ENCODE data around the gene ST6GALNAC2.
A peak's percentile ranks its signal among the peaks of the same experiment; 100 is the strongest.
"Not testable (repeated sequence)": the region's sequence is repeated elsewhere in the genome, so short reads cannot be mapped to it uniquely, and the experiment has no call there.

Gene ST6GALNAC2

DNA sequence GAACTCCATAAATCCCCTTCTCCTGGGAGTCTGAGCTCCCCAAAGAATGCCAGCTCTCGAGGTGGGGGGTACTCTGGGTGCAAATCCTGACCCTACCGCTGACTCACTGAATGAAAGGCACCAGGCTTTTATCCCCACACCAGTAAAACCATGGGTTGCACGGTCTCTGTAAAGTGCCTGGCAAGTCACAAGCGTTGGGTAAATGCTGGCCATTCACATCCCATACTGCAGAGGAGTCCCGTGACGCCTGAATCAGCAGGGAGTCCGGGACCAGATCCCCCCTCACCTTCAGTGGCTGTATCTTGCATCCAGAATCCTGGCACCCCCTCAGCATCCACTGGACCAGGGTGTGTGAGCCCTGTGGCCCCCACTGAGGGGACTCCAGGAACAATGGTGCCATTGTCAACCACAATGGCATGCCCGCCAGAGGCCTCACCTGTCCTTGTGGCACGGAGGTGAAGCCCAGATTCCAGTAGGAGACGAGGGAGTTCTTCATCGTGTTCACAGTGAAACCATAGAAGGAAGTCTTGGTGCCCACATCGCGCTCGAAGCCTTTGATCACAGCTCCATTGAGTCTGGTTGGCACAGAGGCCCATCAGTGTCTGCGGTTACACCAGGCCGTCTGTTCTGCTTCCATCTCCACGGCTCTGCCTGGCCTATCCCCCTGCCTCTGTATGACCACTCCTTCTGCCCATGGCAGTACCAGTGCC, 13.3 kb downstream of the ST6GALNAC2 start:
- peaks cover 12 to 15% of the 10 kb centered on the region in 2 donors for H3K4me1 Mint-ChIP-seq (ENCODE audit: low read depth in 2 of 2)
- H3K4me3 Mint-ChIP-seq, result no peak overlapping the region
- peaks cover 23% of the 10 kb centered on the region for H3K36me3 Mint-ChIP-seq (ENCODE audit: insufficient read depth)
- ATAC-seq (replicated peaks) (no peak), DNase-seq (no peak)
- no peaks in the 10 kb centered on the region for H3K9me3 Mint-ChIP-seq
- H3K27ac Mint-ChIP-seq, result no peak overlapping the region
- H3K27me3 Mint-ChIP-seq, result no peaks in the 10 kb centered on the region

DNA sequence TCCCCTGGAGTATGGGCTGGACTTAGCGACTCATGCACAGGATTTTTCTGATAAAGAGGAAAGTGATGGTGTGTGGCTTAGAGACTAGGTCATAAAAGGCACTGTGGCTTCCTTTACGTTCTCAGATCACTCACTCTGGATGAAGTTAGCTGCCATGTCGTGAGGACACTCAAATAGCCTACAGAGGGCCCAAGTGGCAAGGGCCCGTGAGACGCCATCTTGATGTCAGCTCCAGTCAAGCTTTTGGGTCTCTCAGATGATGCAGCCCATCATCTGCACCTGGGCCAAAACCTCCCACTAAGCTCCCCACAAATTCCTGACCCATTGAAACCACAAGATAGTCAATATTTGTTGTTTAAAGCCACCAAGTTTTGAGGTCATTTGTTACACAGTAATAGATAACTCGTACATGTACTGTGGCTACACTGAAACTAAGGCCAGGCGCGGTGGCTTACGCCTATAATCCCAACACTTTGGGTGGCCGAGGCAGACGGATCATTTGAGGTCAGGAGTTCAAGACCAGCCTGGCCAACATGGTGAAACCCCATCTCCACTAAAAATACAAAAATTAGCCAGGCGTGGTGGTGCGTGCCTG, 14.7 kb downstream of the ST6GALNAC2 start:
- H3K9me3 Mint-ChIP-seq, result no peaks in the 10 kb centered on the region
- no peak overlapping the region for H3K4me3 Mint-ChIP-seq
- H3K36me3 Mint-ChIP-seq (ENCODE audit: insufficient read depth), result peaks cover 34% of the 10 kb centered on the region
- no peaks in the 10 kb centered on the region for H3K27me3 Mint-ChIP-seq
- peaks cover 25 to 28% of the 10 kb centered on the region in 2 donors for H3K4me1 Mint-ChIP-seq (ENCODE audit: low read depth in 2 of 2)
- DNase-seq (no peak), ATAC-seq (replicated peaks) (no peak)
- H3K27ac Mint-ChIP-seq, result peak overlapping the region in 1 of 2 donors; percentile 32

DNA sequence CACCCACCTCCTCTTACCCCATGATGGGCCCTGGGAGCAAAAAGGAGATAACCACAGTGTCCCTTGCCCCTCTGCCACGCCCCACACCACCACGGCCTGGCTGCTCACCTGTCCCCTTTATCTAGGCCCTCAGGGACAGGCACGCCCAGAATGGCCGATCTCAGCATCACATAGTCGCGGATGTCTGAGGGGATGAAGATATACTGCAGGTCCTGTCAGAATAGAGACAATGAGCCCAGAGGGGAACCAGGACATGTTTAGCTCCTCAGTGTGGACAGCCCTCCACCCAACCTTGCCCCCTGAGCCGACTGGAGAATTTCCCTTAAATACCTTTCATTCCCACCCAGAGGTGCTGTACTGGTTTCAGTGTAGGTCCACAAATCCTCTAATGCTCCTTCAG, 15.2 kb downstream of the ST6GALNAC2 start:
- no peak for ATAC-seq (replicated peaks)
- no peak for DNase-seq
- H3K4me3 Mint-ChIP-seq, result no peak overlapping the region
- H3K4me1 Mint-ChIP-seq (ENCODE audit: low read depth in 2 of 2), result peaks cover 30 to 32% of the 10 kb centered on the region in 2 donors
- H3K27ac Mint-ChIP-seq, result peak overlapping the region in 1 of 2 donors; percentile 32
- peaks cover 40% of the 10 kb centered on the region for H3K36me3 Mint-ChIP-seq (ENCODE audit: insufficient read depth)
- no peaks in the 10 kb centered on the region for H3K9me3 Mint-ChIP-seq
- no peaks in the 10 kb centered on the region for H3K27me3 Mint-ChIP-seq

DNA sequence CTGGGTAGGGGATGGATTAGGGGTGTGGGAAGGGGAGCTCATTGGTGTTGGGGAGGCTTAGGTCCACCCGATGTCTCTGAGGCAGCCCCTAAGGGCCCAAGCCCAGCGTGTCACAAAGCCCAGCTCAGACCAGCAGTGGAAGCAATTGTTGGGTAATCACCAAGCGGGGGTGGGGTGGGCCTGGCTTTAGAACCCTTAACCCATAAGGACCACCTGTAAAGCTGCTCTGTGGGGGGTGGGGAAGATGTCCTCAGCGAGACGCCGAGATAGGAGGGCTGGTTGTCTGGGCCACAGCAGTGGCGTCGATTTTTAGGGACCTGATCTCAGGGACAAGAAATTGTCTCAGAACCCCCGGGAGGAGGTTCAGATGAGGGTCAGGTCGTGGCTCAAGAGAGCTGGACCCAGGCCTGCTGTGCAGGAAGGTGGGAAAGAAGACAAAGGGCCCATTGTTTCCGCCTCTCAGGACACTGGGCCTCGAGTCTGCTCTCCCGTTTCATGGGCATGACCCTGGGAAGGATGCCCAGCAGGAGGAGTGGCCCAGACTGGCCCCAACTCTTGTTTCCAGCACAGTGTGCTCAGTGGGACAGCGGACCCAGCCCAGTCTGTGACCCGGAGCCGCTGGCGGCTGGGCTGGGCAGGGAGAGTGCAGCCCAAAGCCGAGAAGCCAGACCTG, 15.9 kb downstream of the ST6GALNAC2 start:
- Mint-ChIP-seq H3K4me3 (no peak overlapping the region), H3K27me3 (no peaks in the 10 kb centered on the region), H3K9me3 (no peaks in the 10 kb centered on the region), H3K36me3 (ENCODE audit: insufficient read depth) (peaks cover 41% of the 10 kb centered on the region), H3K27ac (no peak overlapping the region), H3K4me1 (ENCODE audit: low read depth in 2 of 2) (peaks cover 32% of the 10 kb centered on the region in 2 donors)
- no peak for DNase-seq
- ATAC-seq (replicated peaks), result no peak

DNA sequence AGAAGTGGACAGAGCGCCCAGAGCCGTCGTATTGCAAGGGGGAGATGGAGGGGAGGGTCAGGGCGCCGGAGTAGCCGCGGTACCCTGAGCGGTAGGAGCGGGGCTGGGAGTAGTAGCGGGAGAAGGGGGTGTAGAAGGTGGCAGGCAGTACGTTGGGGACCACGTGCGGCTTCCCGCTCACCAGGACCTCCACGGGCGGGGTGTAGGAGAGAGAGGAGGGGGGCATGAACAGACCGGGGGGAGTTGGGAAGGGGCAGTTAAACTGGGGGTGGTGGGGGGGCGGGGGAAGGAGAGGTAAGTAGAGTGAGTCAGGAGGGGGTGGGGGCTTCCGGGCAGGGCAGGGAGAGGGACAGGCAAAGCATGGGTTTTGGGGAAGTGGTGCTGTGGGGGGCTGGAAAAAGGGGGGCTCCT, 16.8 kb downstream of the ST6GALNAC2 start:
- no peaks in the 10 kb centered on the region for H3K27me3 Mint-ChIP-seq
- no peaks in the 10 kb centered on the region for H3K9me3 Mint-ChIP-seq
- peak overlapping the region in 1 of 2 donors; percentile 4 for H3K4me3 Mint-ChIP-seq
- DNase-seq, result no peak
- H3K27ac Mint-ChIP-seq, result peak overlapping the region; percentile 81 to 91
- H3K36me3 Mint-ChIP-seq (ENCODE audit: insufficient read depth), result peaks cover 44% of the 10 kb centered on the region
- H3K4me1 Mint-ChIP-seq (ENCODE audit: low read depth in 2 of 2), result peaks cover 32% of the 10 kb centered on the region in 2 donors
- no peak for ATAC-seq (replicated peaks)

DNA sequence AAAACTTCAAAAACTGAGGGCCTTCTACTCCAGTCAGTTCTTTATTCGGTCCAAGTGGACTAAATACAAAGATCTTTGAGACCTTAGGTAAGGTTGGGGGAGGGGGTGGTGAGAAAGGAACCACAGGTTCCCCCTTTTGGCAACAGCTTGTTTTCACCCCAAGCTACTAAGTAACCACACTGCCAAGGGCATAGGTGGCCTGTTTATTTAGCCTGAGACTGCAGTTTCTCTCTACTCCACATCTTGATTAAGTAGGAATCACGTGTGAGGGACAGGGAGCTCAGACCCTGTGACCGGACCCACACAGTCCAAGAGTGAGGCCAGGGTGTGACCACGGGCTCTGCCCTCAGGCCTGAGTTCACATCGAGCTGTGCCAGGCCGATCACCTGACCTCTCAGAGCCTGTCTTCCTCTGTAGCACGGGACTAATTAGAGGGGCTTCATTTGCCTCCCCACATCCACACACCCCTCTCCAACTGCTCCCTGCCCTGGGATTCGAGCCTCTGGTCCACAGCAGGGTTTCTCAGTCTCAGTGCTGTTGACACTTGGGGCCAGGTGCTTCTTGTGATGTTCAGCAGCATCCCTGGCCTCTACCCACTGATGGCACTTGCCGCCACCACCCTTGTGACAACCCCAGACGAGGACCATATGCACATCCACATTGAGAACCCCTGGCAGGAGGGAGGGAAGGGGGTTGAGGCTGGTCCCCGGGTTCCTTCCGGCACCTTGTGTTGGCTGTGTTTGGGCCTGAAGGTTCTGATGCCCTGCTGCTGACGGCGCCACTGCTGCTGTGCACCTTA, 17.8 kb downstream of the ST6GALNAC2 start:
- DNase-seq (no peak), ATAC-seq (replicated peaks) (peak; percentile 65)
- Mint-ChIP-seq H3K9me3 (no peaks in the 10 kb centered on the region), H3K4me3 (no peak overlapping the region), H3K36me3 (ENCODE audit: insufficient read depth) (peaks cover 45% of the 10 kb centered on the region), H3K27ac (peak overlapping the region; percentile 81 to 91), H3K4me1 (ENCODE audit: low read depth in 2 of 2) (peaks cover 35 to 39% of the 10 kb centered on the region in 2 donors), H3K27me3 (no peaks in the 10 kb centered on the region)

DNA sequence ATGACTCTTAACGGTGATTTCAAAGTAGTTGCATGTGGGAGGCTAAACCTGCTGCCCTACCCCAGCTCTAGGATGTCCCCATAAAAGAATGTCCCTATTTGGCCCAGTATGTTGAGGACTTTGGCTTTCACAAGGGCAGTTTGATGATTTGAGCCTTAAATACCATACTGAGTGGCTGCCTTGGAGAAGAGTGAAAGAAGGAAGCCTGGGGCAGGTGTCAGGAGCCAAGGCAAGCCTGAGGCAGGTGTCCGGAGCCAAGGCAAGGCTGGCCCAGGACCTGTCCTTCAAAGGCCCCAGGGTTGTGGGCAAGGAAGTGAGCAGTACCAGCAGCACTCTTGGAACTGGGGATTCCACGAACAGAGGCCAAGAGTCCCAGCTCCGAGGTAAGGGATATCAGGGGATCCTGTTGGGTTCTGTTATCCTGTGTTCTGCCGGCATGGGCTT, 18.6 kb downstream of the ST6GALNAC2 start:
- Mint-ChIP-seq H3K27me3 (no peaks in the 10 kb centered on the region), H3K9me3 (no peaks in the 10 kb centered on the region), H3K4me3 (peak overlapping the region in 1 of 2 donors; percentile 8), H3K4me1 (ENCODE audit: low read depth in 2 of 2) (peaks cover 40 to 42% of the 10 kb centered on the region in 2 donors), H3K27ac (peak overlapping the region; percentile 81 to 91), H3K36me3 (ENCODE audit: insufficient read depth) (peaks cover 47% of the 10 kb centered on the region)
- ATAC-seq (replicated peaks) (no peak), DNase-seq (no peak)

DNA sequence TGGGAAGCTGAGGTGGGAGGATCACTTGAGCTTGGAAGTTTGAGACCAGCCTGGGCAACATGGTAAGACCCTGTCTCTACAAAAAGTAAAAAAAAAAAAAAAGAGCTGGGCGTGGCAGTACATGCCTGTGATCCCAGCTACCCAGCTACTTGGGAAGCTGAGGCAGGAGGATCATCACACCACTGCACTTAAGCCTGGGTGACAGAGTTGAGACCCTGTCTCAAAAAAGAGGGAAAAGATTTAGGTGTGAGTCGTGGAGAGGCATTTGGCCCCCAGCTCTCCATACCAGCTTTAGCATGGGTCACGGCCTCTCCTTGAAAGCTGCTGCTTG, 19.1 kb downstream of the ST6GALNAC2 start:
- DNase-seq (no peak), ATAC-seq (replicated peaks) (no peak)
- Mint-ChIP-seq H3K27me3 (no peaks in the 10 kb centered on the region), H3K36me3 (ENCODE audit: insufficient read depth) (peaks cover 51% of the 10 kb centered on the region), H3K4me1 (ENCODE audit: low read depth in 2 of 2) (peaks cover 44 to 47% of the 10 kb centered on the region in 2 donors), H3K27ac (peak overlapping the region; percentile 81 to 89), H3K9me3 (no peaks in the 10 kb centered on the region), H3K4me3 (no peak overlapping the region)

DNA sequence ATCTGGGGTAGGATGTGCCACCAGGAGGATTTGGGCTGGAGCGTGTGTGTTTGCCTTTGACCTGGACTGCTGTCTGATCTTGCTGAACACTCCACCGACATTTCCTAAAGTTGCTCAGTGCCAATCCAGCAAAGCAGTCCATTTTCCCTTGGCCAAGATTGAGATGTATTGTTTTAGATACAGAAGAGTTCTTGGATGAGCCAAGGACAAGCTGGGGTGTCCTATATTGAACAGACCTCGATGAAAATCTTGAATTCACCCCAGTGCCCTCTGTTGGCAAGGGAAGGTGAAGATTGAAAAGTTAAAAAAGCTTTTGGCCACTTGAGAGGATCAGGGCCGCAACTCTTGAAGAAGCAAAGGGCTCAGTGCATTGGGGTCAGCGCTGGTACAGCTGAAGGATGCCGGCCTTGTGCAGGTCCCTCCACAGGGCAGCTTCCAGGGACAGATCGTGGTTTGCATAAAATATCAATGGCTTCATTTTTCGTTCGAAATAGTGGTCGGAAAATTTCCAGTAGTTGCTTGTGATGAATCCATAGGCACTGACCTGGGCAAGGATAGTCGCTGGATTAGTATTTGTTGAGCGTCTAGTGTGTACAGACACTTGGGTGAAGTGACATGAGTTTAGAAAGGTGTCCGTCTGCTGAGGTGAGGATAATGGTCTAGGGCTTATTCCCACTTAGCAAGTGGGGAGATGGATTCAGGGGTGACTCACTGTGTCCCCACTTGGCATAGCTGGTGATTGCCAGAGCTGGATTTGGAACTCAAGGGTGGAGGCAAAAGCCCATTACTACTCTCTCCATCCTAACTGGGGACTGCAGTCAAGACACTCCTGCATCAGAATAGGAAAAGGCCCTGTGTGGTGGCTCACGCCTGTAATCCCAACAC, 19.7 kb downstream of the ST6GALNAC2 start:
- peaks cover 48 to 49% of the 10 kb centered on the region in 2 donors for H3K4me1 Mint-ChIP-seq (ENCODE audit: low read depth in 2 of 2)

DNA sequence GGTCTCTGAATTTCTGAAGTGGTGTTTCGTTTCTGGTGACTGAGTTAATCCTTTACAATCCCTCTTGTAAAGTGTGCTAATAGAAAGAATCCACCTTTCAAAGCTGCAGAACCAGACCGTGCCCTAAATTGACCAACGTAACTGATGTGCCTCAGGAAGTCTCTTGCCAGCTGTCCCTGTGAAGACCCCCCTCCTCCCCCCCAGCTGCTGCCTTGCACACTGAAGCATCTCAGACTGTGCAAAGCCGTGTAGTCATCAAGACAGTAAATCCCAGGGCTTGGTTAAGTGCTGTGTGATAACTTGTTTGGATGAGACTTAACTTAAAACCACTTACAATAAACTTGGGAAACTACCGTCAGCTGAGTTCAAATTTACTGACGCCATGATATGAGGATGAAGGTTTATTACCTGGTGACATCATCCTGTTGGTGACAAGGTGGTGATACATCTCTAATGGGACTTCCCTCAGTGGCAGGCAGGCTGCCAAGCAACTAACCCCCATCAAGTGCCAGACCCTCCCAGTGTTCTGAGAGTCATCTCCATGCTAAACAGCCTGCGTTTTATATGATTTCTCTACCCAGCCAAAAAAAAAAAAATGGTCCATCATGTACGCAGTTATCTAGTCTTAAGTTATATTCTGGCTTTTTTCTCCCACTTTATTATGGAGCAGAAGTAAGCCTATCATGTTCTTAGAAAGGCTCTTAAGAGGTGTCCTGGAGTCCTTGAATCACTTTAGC, 20.5 kb downstream of the ST6GALNAC2 start:
- Mint-ChIP-seq H3K4me1 (ENCODE audit: low read depth in 2 of 2) (peaks cover 54 to 57% of the 10 kb centered on the region in 2 donors), H3K36me3 (ENCODE audit: insufficient read depth) (peaks cover 60% of the 10 kb centered on the region), H3K27ac (peak overlapping the region; percentile 81 to 89)
- H3K9me3 Mint-ChIP-seq, H3K4me3 Mint-ChIP-seq, DNase-seq, H3K27me3 Mint-ChIP-seq: not testable (repeated sequence)
- peak; percentile 48 for ATAC-seq (replicated peaks)

More for the DNA sequence above, 19.7 kb downstream of the ST6GALNAC2 start:
- peaks cover 53% of the 10 kb centered on the region for H3K36me3 Mint-ChIP-seq (ENCODE audit: insufficient read depth)
- H3K27ac Mint-ChIP-seq, result peak overlapping the region; percentile 81 to 89
- H3K27me3 Mint-ChIP-seq, result no peaks in the 10 kb centered on the region
- H3K9me3 Mint-ChIP-seq, result no peaks in the 10 kb centered on the region
- no peak overlapping the region for H3K4me3 Mint-ChIP-seq
- DNase-seq (no peak), ATAC-seq (replicated peaks) (no peak)

DNA sequence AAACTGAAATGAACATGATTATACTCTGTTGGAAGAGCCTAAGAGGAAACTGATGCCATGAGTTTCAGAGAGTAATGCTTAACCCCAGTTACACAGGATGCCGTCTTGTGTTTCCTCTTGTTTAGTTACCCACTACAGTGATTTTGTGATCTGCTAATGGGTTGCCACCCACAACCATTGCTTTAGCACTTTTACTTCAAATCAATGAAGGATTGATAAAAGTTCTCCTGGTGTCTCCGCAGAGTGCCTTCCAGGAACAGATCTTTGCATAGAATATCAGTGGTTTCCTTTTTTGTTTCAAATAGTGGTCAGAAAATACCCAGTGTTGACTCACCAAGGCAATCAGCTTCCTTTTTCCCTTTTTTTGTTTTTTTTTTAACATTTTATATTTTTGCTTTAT, 22.3 kb downstream of the ST6GALNAC2 start:
- not testable (repeated sequence) for H3K9me3 Mint-ChIP-seq; DNase-seq; ATAC-seq (replicated peaks); H3K27me3 Mint-ChIP-seq
- peaks cover 59 to 66% of the 10 kb centered on the region in 2 donors for H3K4me1 Mint-ChIP-seq (ENCODE audit: low read depth in 2 of 2)
- H3K27ac Mint-ChIP-seq, result peak overlapping the region; percentile 88 to 99
- H3K4me3 Mint-ChIP-seq, result peak overlapping the region; percentile 42 to 77
- H3K36me3 Mint-ChIP-seq (ENCODE audit: insufficient read depth), result peaks cover 66% of the 10 kb centered on the region

DNA sequence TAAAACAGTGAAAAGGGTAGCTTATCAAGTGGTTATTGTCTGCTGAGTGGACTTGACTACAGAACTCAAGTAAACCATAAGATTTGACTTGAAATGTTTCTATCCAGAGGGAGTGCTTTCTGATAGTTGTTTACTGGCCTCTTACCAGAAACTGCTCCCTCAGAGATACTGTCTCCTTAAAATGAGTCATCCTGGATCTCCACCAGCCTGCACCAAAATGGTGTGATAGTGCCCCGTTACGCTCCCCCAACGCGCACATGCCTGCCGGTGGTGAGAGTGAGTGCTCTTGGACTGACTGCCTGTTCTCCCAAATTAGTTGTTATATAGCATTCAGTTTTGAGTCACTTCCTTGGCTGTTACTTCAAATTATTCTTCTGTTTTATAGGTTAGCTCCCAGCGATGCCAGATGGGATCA, 22.9 kb downstream of the ST6GALNAC2 start:
- Mint-ChIP-seq H3K9me3 (no peaks in the 10 kb centered on the region), H3K4me3 (peak overlapping the region; percentile 42 to 77), H3K36me3 (ENCODE audit: insufficient read depth) (peaks cover 73% of the 10 kb centered on the region), H3K27ac (peak overlapping the region; percentile 88 to 99), H3K27me3 (no peaks in the 10 kb centered on the region), H3K4me1 (ENCODE audit: low read depth in 2 of 2) (peaks cover 59 to 66% of the 10 kb centered on the region in 2 donors)
- DNase-seq (no peak), ATAC-seq (replicated peaks) (no peak)

Data from effector memory CD8-positive, alpha-beta T cell (primary cell).